AG04450 (cell line): Measurements from ENCODE around the gene PAQR9. TPM values are rescaled to one million over a fixed set of nuclear protein-coding genes. Genes with fewer than 3 reads are reported as not detected.

Source experiments
- CTCF ChIA-PET: fragments of 300-600, 350-600 bp; formaldehyde crosslinking; extraction: SDS; loops from one replicate; lab custom pipeline; 2022; ENCODE audit warnings: antibody characterized with exemption, inconsistent platforms; lab: Charles Lee
- POLR2A ChIA-PET: fragments of 350-600 bp; formaldehyde crosslinking; extraction: SDS; loops from one replicate; lab custom pipeline; 2021; ENCODE audit warnings: antibody characterized with exemption, inconsistent platforms; lab: Yijun Ruan, JAX
- DNase-seq: peaks from one replicate; pipeline ENCODE4 v3.0.0-alpha.2; 2011; ENCODE audit warnings: low read depth, low spot score
- H3K27ac ChIP-seq: one replicate; pipeline ENCODE4 v1.5.1; 2012; ENCODE audit warnings: low read depth, low read length, control low read depth
- H3K27me3 ChIP-seq: one replicate; pipeline ENCODE4 v1.6.0; 2012; ENCODE audit warnings: low read length; ENCODE audit not compliant: control insufficient read depth, insufficient read depth
- H3K4me3 ChIP-seq: 2 replicates; pipeline ENCODE4 v1.5.1; 2011; ENCODE audit warnings: mild to moderate bottlenecking, low read depth, low read length, control low read depth
- H3K9me3 ChIP-seq: 2 replicates; pipeline ENCODE4 v1.5.1; 2012; ENCODE audit warnings: low read length; ENCODE audit not compliant: control insufficient read depth, insufficient read depth
- CTCF ChIP-seq: IDR thresholded peaks from 2 replicates; pipeline ENCODE4 v1.5.1; 2011; ENCODE audit warnings: low read depth, low read length, control low read depth, inconsistent platforms
- polyA plus RNA-seq: library from polyadenylated mRNA; depleted of rRNA; stranded (reverse); fragments of >200 nt; gene quantifications from 2 replicates; pipeline ENCODE4 v1.2.3, GENCODE V29; 2011

The PAQR9 gene
- polyA plus RNA-seq, 1 experiment, result not detected

GRCh38 chr3:142971431-142971830 is 8.0 kb upstream of the PAQR9 start:
- H3K27ac ChIP-seq, result no peak overlapping the region
- H3K4me3 ChIP-seq, result no peak overlapping the region
- no peak for TF ChIP-seq CTCF
- DNase-seq, result no peak
- ChIA-PET POLR2A (no interaction called here), CTCF (no interaction called here)
- H3K9me3 ChIP-seq, result no peaks in the 10 kb centered on the region
- peaks cover 18% of the 10 kb centered on the region for H3K27me3 ChIP-seq

- ChIA-PET CTCF (no interaction called here), POLR2A (interaction anchor here (0.6 kb wide), 1 partner anchor 21 kb away, joined by 3 read pairs; no protein-coding TSS in a partner anchor)
- TF ChIP-seq CTCF, result no peak
- Histone ChIP-seq H3K27me3 (peaks cover 25% of the 10 kb centered on the region), H3K27ac (no peak overlapping the region), H3K4me3 (no peak overlapping the region), H3K9me3 (no peaks in the 10 kb centered on the region)
- no peak for DNase-seq
These were observed 5.0 kb upstream of the PAQR9 start for GRCh38 chr3:142968319-142969025.

GRCh38 chr3:142966808-142967207 is 3.3 kb upstream of the PAQR9 start:
- CTCF ChIA-PET, result interaction anchor here (1.1 kb wide), 1 partner anchor 137 kb away, joined by 3 read pairs; no protein-coding TSS in a partner anchor
- H3K27ac ChIP-seq, result no peak overlapping the region
- H3K27me3 ChIP-seq, result peaks cover 37% of the 10 kb centered on the region
- peaks cover 11% of the 10 kb centered on the region for H3K9me3 ChIP-seq
- H3K4me3 ChIP-seq, result no peak overlapping the region
- POLR2A ChIA-PET, result no interaction called here
- no peak for TF ChIP-seq CTCF
- no peak for DNase-seq

GRCh38 chr3:142965581-142965980 is 2.1 kb upstream of the PAQR9 start:
- Histone ChIP-seq H3K9me3 (peaks cover 11% of the 10 kb centered on the region), H3K27ac (no peak overlapping the region), H3K4me3 (no peak overlapping the region), H3K27me3 (peaks cover 40% of the 10 kb centered on the region)
- ChIA-PET POLR2A (no interaction called here), CTCF (interaction anchor here (0.7 to 1.3 kb wide), 2 partner anchors 8 to 22 kb away, joined by 3 read pairs; no protein-coding TSS in a partner anchor)
- TF ChIP-seq CTCF, result no peak
- no peak for DNase-seq

- ChIA-PET CTCF (no interaction called here), POLR2A (no interaction called here)
- no peak for DNase-seq
- peaks cover 34% of the 10 kb centered on the region for H3K27me3 ChIP-seq
- TF ChIP-seq CTCF, result no peak
- H3K27ac ChIP-seq, result no peak overlapping the region
- peaks cover 11% of the 10 kb centered on the region for H3K9me3 ChIP-seq
- peak overlapping the region; percentile 55; the same call in 1 of the 2 replicates for H3K4me3 ChIP-seq
These were observed 299 bp downstream of the PAQR9 start for GRCh38 chr3:142963234-142963515.
